ENCODE results near the gene PRKAR1B. TPM values are rescaled to one million over a fixed set of nuclear protein-coding genes. Genes with fewer than 3 reads are reported as not detected.
A peak's percentile ranks its signal among the peaks of the same experiment; 100 is the strongest.

PRKAR1B gene
- total RNA-seq, 2 donors from 2014 or later, result 26.2 to 56.0 TPM

DNA sequence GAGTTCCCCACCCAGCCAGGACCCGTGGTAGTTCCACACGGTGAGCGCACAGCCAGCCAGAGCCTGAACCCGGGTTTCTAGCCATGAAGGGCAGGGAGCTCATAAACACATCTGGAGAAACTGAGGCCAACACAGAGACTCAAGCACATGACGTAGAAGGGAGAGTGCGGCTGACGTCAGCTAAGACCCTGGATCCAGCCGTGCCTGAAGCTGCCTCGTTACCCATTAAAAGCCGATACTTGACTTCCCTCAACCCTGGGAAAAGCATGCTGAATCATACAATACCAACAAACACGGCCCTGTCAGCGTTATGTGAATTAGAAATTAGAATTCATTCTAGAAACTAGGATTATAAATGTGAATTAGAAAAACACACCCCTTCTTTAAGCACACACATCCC is 142.3 kb downstream of the PRKAR1B start:
- Mint-ChIP-seq H3K9me3 (peaks cover 3% of the 10 kb centered on the region), H3K4me1 (peaks cover 37% of the 10 kb centered on the region), H3K27me3 (no peaks in the 10 kb centered on the region), H3K36me3 (ENCODE audit: low read depth) (peaks cover 60% of the 10 kb centered on the region), H3K27ac (peak overlapping the region; percentile 89), H3K4me3 (peak overlapping the region; percentile 93)
- ATAC-seq (replicated peaks), result no peak

DNA sequence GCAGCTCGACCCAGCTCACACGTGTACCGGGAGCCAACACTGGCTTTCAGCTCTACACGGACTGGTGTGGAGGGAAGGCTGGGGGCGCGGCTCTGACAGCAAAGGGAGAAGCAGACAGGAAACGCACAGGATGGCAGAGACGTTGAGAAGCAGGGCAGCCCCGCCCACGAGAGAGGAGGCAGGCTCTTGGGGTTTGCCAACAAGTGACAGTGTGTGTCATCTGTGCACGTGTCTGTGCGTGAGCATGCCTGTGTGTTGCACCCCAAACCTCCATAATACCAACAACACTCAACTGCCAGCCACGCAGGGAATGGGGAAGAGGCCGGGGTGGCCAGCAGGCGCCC is 143.0 kb downstream of the PRKAR1B start:
- H3K27ac Mint-ChIP-seq, result peak overlapping the region; percentile 89
- peak; percentile 85 for ATAC-seq (replicated peaks)
- H3K9me3 Mint-ChIP-seq, result peaks cover 3% of the 10 kb centered on the region
- peaks cover 34% of the 10 kb centered on the region for H3K4me1 Mint-ChIP-seq
- H3K4me3 Mint-ChIP-seq, result peak overlapping the region; percentile 93
- H3K36me3 Mint-ChIP-seq (ENCODE audit: low read depth), result peaks cover 62% of the 10 kb centered on the region
- H3K27me3 Mint-ChIP-seq, result no peaks in the 10 kb centered on the region

GRCh38 chr7:583410-584121 is 143.5 kb downstream of the PRKAR1B start:
- Mint-ChIP-seq H3K27ac (peak overlapping the region; percentile 89), H3K4me1 (peaks cover 33% of the 10 kb centered on the region), H3K27me3 (no peaks in the 10 kb centered on the region), H3K36me3 (ENCODE audit: low read depth) (peaks cover 62% of the 10 kb centered on the region), H3K4me3 (peak overlapping the region; percentile 93), H3K9me3 (peaks cover 2% of the 10 kb centered on the region)
- ATAC-seq (replicated peaks), result peak; percentile 49

- H3K27me3 Mint-ChIP-seq, result no peaks in the 10 kb centered on the region
- no peaks in the 10 kb centered on the region for H3K9me3 Mint-ChIP-seq
- peak overlapping the region; percentile 89 for H3K27ac Mint-ChIP-seq
- H3K4me3 Mint-ChIP-seq, result peak overlapping the region; percentile 93
- peak; percentile 1 for ATAC-seq (replicated peaks)
- peaks cover 28% of the 10 kb centered on the region for H3K4me1 Mint-ChIP-seq
- H3K36me3 Mint-ChIP-seq (ENCODE audit: low read depth), result peaks cover 61% of the 10 kb centered on the region
These were observed 144.2 kb downstream of the PRKAR1B start for GRCh38 chr7:582931-583330.

DNA sequence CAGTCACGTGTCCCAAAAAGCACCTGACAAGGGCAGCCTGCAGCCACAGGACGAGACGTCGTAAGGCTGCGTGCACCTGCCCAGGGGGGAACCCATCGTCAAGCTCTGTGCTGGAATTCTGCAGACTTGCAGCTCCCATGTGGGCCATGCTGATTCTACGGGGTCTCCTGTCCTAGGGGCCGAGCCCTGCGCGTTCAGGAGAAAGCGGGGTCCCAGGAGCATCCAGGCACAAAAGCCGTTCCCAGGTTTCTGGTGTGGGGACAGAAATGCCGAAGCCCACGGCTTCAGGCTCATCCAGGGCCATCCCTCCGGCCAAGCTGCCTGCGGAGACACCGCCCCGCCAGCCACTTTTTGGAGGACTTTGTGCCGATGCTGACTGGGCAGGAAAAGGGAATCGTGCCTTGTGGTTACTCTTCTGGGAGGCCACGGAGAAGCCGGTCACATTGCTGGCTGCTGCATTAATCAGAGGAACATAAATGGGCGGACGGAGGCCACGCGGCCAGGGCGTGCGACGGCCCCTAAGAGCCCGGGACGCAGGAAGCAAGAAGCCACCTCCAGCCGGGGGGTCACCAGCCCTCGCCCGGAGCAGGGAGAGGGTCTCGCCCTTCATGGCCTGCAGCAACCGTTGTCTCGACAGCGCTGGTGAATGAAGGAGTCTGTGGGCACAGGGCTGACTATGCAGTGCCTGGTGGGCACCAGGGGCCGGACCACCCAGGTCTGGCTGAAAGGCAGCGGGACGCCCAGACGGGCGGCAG is 144.8 kb downstream of the PRKAR1B start:
- Mint-ChIP-seq H3K9me3 (no peaks in the 10 kb centered on the region), H3K27ac (no peak overlapping the region), H3K36me3 (ENCODE audit: low read depth) (peaks cover 60% of the 10 kb centered on the region), H3K4me3 (peak overlapping the region; percentile 93), H3K4me1 (peaks cover 28% of the 10 kb centered on the region), H3K27me3 (no peaks in the 10 kb centered on the region)
- ATAC-seq (replicated peaks), result no peak

GRCh38 chr7:578386-578785 is 148.7 kb downstream of the PRKAR1B start:
- H3K9me3 Mint-ChIP-seq, result no peaks in the 10 kb centered on the region
- ATAC-seq (replicated peaks), result no peak
- H3K27me3 Mint-ChIP-seq, result no peaks in the 10 kb centered on the region
- no peak overlapping the region for H3K27ac Mint-ChIP-seq
- H3K4me3 Mint-ChIP-seq, result no peak overlapping the region
- H3K4me1 Mint-ChIP-seq, result peaks cover 8% of the 10 kb centered on the region
- peaks cover 24% of the 10 kb centered on the region for H3K36me3 Mint-ChIP-seq (ENCODE audit: low read depth)

GRCh38 chr7:577741-578370 is 149.2 kb downstream of the PRKAR1B start:
- Mint-ChIP-seq H3K4me1 (peaks cover 6% of the 10 kb centered on the region), H3K27ac (no peak overlapping the region), H3K9me3 (no peaks in the 10 kb centered on the region), H3K4me3 (no peak overlapping the region), H3K27me3 (no peaks in the 10 kb centered on the region), H3K36me3 (ENCODE audit: low read depth) (peaks cover 19% of the 10 kb centered on the region)
- ATAC-seq (replicated peaks), result no peak

DNA sequence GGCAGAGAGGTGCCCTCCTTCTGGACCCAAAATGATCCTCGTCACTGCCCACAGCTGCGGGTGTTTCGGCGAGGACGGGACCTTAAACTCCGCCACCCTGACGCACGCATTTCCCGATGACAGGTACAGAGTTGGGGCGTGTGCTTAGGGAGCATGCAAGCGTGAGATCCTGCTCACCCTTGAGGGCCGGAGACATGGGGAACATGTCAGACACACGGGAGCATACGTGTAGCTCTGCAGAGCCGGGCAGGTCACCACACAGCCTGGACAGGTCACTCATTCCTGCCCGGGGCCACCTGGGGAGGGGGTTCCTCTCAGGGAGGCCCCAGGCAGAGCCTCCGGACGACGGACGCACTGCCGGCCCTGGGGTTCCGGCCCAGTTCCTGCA is 149.8 kb downstream of the PRKAR1B start:
- H3K4me3 Mint-ChIP-seq, result no peak overlapping the region
- H3K27me3 Mint-ChIP-seq, result no peaks in the 10 kb centered on the region
- no peak for ATAC-seq (replicated peaks)
- H3K4me1 Mint-ChIP-seq, result peaks cover 6% of the 10 kb centered on the region
- peaks cover 19% of the 10 kb centered on the region for H3K36me3 Mint-ChIP-seq (ENCODE audit: low read depth)
- H3K27ac Mint-ChIP-seq, result no peak overlapping the region
- H3K9me3 Mint-ChIP-seq, result no peaks in the 10 kb centered on the region

DNA sequence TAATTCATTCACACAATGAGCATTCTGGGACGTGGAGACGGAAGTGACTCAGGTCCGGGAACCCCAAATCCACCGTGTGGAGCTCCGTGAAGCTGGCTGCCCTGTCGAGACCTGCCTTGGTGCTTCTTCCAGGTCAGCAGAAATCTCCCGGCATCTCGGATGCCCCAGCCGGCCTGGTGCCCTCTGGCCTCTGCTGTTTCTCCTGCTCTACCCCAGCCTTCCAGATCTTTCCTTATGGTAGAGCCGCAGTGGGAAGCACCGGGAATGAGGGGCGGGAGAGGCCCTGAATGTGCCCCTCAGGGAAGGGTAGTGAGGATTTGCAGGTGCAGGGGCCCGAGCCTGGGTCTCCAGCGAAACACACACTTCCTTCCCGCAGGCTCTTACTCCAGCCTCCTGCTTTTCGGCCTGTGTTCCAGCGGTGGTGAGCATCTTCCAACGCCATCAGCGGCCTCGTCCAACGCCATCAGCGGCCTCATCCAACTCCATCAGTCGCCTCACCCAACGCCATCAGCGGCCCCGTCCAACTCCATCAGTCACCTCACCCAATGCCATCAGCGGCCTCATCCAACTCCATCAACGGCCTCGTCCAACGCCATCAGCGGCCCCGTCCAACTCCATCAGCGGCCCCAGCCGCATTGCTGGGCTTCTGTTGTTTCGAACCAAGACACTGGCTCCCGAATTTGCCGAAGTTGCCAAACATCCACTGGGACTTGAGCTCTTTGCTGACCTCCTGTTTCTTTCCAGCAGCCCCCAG is 150.4 kb downstream of the PRKAR1B start:
- Mint-ChIP-seq H3K9me3 (no peaks in the 10 kb centered on the region), H3K36me3 (ENCODE audit: low read depth) (peaks cover 18% of the 10 kb centered on the region), H3K27me3 (no peaks in the 10 kb centered on the region), H3K4me1 (peaks cover 6% of the 10 kb centered on the region), H3K4me3 (no peak overlapping the region), H3K27ac (peak overlapping the region; percentile 48)
- ATAC-seq (replicated peaks), result no peak

- no peak for ATAC-seq (replicated peaks)
These were observed 151.4 kb downstream of the PRKAR1B start for GRCh38 chr7:575425-576366.

DNA sequence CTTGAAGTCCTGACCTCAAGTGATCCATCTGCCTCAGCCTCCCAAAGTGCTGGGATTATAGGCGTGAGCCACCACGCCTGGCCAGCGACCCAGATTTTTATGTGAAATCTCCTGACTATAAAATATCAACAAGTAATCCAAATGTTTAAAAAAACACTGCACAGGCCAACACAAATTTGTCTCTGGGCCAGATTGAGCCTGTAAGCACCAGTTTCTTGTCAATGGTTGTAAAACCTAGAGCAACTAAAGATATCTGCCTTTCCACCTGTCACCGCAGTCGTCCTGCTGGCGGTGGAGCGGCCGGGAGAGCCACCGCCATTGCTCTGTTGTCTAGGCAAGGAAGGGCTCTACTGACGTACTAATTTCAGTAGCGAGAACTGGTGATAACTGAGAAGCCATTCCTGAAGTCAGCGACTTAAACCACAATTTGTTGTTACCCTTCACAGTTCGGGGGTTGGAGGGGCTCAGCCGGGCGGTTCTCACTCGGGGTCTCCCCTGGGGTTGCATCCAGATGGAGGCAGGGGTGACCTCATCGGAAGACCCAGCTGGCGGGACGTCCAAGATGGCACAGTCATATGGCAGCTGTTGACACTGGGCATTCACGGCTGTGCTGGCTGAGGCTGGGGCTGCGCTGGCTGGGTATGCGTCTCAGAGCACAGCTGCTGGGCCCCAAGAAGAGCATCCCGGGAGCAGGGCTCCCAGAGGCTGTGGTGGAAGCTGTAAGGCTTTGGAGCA is 152.3 kb downstream of the PRKAR1B start:
- no peaks in the 10 kb centered on the region for H3K9me3 Mint-ChIP-seq
- H3K27me3 Mint-ChIP-seq, result no peaks in the 10 kb centered on the region
- H3K36me3 Mint-ChIP-seq (ENCODE audit: low read depth), result peaks cover 14% of the 10 kb centered on the region
- ATAC-seq (replicated peaks), result no peak
- H3K27ac Mint-ChIP-seq, result no peak overlapping the region
- peaks cover 6% of the 10 kb centered on the region for H3K4me1 Mint-ChIP-seq
- no peak overlapping the region for H3K4me3 Mint-ChIP-seq

More at GRCh38 chr7:575425-576366, 151.4 kb downstream of the PRKAR1B start:
- Mint-ChIP-seq H3K27ac (peak overlapping the region; percentile 48), H3K36me3 (ENCODE audit: low read depth) (peaks cover 14% of the 10 kb centered on the region), H3K4me3 (no peak overlapping the region), H3K4me1 (peaks cover 6% of the 10 kb centered on the region), H3K9me3 (no peaks in the 10 kb centered on the region), H3K27me3 (no peaks in the 10 kb centered on the region)

DNA sequence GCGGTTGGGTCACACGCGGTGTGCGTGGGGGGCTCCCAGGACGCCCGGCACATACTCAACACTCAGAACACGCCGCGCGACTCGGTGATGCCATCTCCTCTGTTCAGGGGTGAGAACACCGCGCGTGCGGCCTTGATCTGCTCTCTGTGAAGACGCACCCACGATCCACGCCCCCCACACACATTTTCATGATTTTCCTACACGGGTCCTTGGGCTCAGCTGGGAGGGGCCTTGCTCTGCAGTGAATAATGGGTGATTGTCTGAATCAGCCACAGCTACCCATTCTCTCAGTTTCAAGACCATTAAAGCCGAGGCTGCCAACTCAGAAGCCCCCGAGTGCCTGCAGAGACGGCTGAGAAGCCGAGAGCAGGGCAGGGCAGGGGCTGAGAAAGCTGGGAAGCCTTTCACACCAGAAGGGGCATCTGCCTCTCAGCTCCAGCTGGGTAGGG is 153.1 kb downstream of the PRKAR1B start:
- ATAC-seq (replicated peaks), result no peak
- H3K4me3 Mint-ChIP-seq, result no peak overlapping the region
- no peaks in the 10 kb centered on the region for H3K9me3 Mint-ChIP-seq
- H3K27me3 Mint-ChIP-seq, result no peaks in the 10 kb centered on the region
- peaks cover 9% of the 10 kb centered on the region for H3K36me3 Mint-ChIP-seq (ENCODE audit: low read depth)
- H3K27ac Mint-ChIP-seq, result no peak overlapping the region
- peaks cover 6% of the 10 kb centered on the region for H3K4me1 Mint-ChIP-seq
